Activated T-cell treated with anti-CD3 and anti-CD28 coated beads, Interleukin-2, amount 50 U/mL, for 24 hours (primary cell): ENCODE measurements around the gene PARG.
"Not testable (repeated sequence)": the region's sequence is repeated elsewhere in the genome, so short reads cannot be mapped to it uniquely, and the experiment has no call there.

ENCODE experiments used
- DNase-seq: peaks from one replicate; pipeline ENCODE4 v3.0.0-alpha.2; 2020
- H3K27ac Mint-ChIP-seq: 2 replicates; pipeline ENCODE4 v1.8.0; 2020; ENCODE audit warnings: mild to moderate bottlenecking, mixed read lengths
- H3K27me3 Mint-ChIP-seq: 2 replicates; pipeline ENCODE4 v1.8.0; 2020; ENCODE audit warnings: mixed read lengths
- H3K36me3 Mint-ChIP-seq: 2 replicates; pipeline ENCODE4 v1.8.0; 2020; ENCODE audit warnings: low read depth, mixed read lengths
- H3K4me1 Mint-ChIP-seq: 2 replicates; pipeline ENCODE4 v1.8.0; 2020; ENCODE audit warnings: low read depth, mixed read lengths
- H3K4me3 Mint-ChIP-seq: 2 replicates; pipeline ENCODE4 v1.8.0; 2020; ENCODE audit warnings: mild to moderate bottlenecking, moderate library complexity, mixed read lengths
- H3K9me3 Mint-ChIP-seq: 2 replicates; pipeline ENCODE4 v1.8.0; 2020; ENCODE audit warnings: mixed read lengths

Gene PARG

GRCh38 chr10:49923572-49923971 lies 18.3 kb downstream of the PARG start:
- not testable (repeated sequence) for H3K4me1 Mint-ChIP-seq, H3K4me3 Mint-ChIP-seq, DNase-seq, H3K9me3 Mint-ChIP-seq, H3K27me3 Mint-ChIP-seq, H3K27ac Mint-ChIP-seq
- peaks cover 50% of the 10 kb centered on the region for H3K36me3 Mint-ChIP-seq

GRCh38 chr10:49922041-49922440 lies 19.8 kb downstream of the PARG start:
- not testable (repeated sequence) for H3K9me3 Mint-ChIP-seq, H3K4me3 Mint-ChIP-seq
- H3K36me3 Mint-ChIP-seq = peaks cover 47% of the 10 kb centered on the region

GRCh38 chr10:49917927-49918326 lies 23.9 kb downstream of the PARG start:
- not testable (repeated sequence) for H3K27ac Mint-ChIP-seq, H3K4me3 Mint-ChIP-seq, DNase-seq, H3K9me3 Mint-ChIP-seq, H3K27me3 Mint-ChIP-seq, H3K4me1 Mint-ChIP-seq
- peaks cover 55% of the 10 kb centered on the region for H3K36me3 Mint-ChIP-seq

More at GRCh38 chr10:49922041-49922440, 19.8 kb downstream of the PARG start:
- H3K27me3 Mint-ChIP-seq, H3K4me1 Mint-ChIP-seq, H3K27ac Mint-ChIP-seq, DNase-seq: not testable (repeated sequence)

GRCh38 chr10:49916451-49916850 lies 25.4 kb downstream of the PARG start:
- DNase-seq, H3K27me3 Mint-ChIP-seq, H3K4me3 Mint-ChIP-seq, H3K4me1 Mint-ChIP-seq, H3K9me3 Mint-ChIP-seq, H3K27ac Mint-ChIP-seq: not testable (repeated sequence)
- peaks cover 49% of the 10 kb centered on the region for H3K36me3 Mint-ChIP-seq

GRCh38 chr10:49910295-49910694 lies 31.5 kb downstream of the PARG start:
- peaks cover 34% of the 10 kb centered on the region for H3K36me3 Mint-ChIP-seq
- H3K27me3 Mint-ChIP-seq, DNase-seq, H3K9me3 Mint-ChIP-seq, H3K27ac Mint-ChIP-seq, H3K4me1 Mint-ChIP-seq, H3K4me3 Mint-ChIP-seq: not testable (repeated sequence)

- not testable (repeated sequence) for H3K27ac Mint-ChIP-seq, DNase-seq, H3K9me3 Mint-ChIP-seq, H3K4me1 Mint-ChIP-seq, H3K27me3 Mint-ChIP-seq, H3K4me3 Mint-ChIP-seq
- H3K36me3 Mint-ChIP-seq = peaks cover 27% of the 10 kb centered on the region
Observed at GRCh38 chr10:49908290-49909080, 33.3 kb downstream of the PARG start.

- H3K9me3 Mint-ChIP-seq, H3K4me1 Mint-ChIP-seq, H3K27me3 Mint-ChIP-seq, H3K27ac Mint-ChIP-seq, H3K4me3 Mint-ChIP-seq, DNase-seq: not testable (repeated sequence)
- H3K36me3 Mint-ChIP-seq = peaks cover 30% of the 10 kb centered on the region
Observed at GRCh38 chr10:49903829-49904228, 38.0 kb downstream of the PARG start.

GRCh38 chr10:49900406-49900805 lies 41.4 kb downstream of the PARG start:
- not testable (repeated sequence) for H3K27ac Mint-ChIP-seq

GRCh38 chr10:49899999-49900398 lies 41.8 kb downstream of the PARG start:
- H3K4me3 Mint-ChIP-seq, H3K9me3 Mint-ChIP-seq, H3K27ac Mint-ChIP-seq, H3K27me3 Mint-ChIP-seq, H3K4me1 Mint-ChIP-seq, DNase-seq: not testable (repeated sequence)
- H3K36me3 Mint-ChIP-seq = peaks cover 41% of the 10 kb centered on the region

More at GRCh38 chr10:49900406-49900805, 41.4 kb downstream of the PARG start:
- H3K9me3 Mint-ChIP-seq, H3K4me1 Mint-ChIP-seq, DNase-seq, H3K27me3 Mint-ChIP-seq, H3K4me3 Mint-ChIP-seq: not testable (repeated sequence)
- H3K36me3 Mint-ChIP-seq = peaks cover 38% of the 10 kb centered on the region

GRCh38 chr10:49890025-49890424 lies 51.8 kb downstream of the PARG start:
- not testable (repeated sequence) for H3K4me1 Mint-ChIP-seq, H3K9me3 Mint-ChIP-seq, DNase-seq, H3K4me3 Mint-ChIP-seq, H3K27ac Mint-ChIP-seq, H3K27me3 Mint-ChIP-seq
- peaks cover 17% of the 10 kb centered on the region for H3K36me3 Mint-ChIP-seq

GRCh38 chr10:49884739-49885331 lies 57.0 kb downstream of the PARG start:
- not testable (repeated sequence) for H3K27ac Mint-ChIP-seq, H3K9me3 Mint-ChIP-seq, DNase-seq, H3K4me1 Mint-ChIP-seq, H3K27me3 Mint-ChIP-seq, H3K4me3 Mint-ChIP-seq
- H3K36me3 Mint-ChIP-seq = peaks cover 20% of the 10 kb centered on the region

- not testable (repeated sequence) for H3K9me3 Mint-ChIP-seq, H3K27me3 Mint-ChIP-seq, DNase-seq, H3K27ac Mint-ChIP-seq, H3K4me1 Mint-ChIP-seq, H3K4me3 Mint-ChIP-seq
- peaks cover 19% of the 10 kb centered on the region for H3K36me3 Mint-ChIP-seq
Observed at GRCh38 chr10:49883852-49884251, 58.0 kb downstream of the PARG start.

GRCh38 chr10:49882327-49882726 lies 59.5 kb downstream of the PARG start:
- not testable (repeated sequence) for H3K9me3 Mint-ChIP-seq, H3K27ac Mint-ChIP-seq, H3K27me3 Mint-ChIP-seq, DNase-seq, H3K4me1 Mint-ChIP-seq, H3K4me3 Mint-ChIP-seq
- peaks cover 21% of the 10 kb centered on the region for H3K36me3 Mint-ChIP-seq

GRCh38 chr10:49872740-49873139 lies 69.1 kb downstream of the PARG start:
- not testable (repeated sequence) for H3K9me3 Mint-ChIP-seq, H3K27ac Mint-ChIP-seq, H3K27me3 Mint-ChIP-seq, H3K4me1 Mint-ChIP-seq, DNase-seq, H3K4me3 Mint-ChIP-seq, H3K36me3 Mint-ChIP-seq

- H3K27me3 Mint-ChIP-seq, H3K4me1 Mint-ChIP-seq, DNase-seq, H3K27ac Mint-ChIP-seq, H3K9me3 Mint-ChIP-seq, H3K36me3 Mint-ChIP-seq, H3K4me3 Mint-ChIP-seq: not testable (repeated sequence)
Observed at GRCh38 chr10:49871462-49871861, 70.4 kb downstream of the PARG start.
